K562 (cell line): ENCODE data around the gene SYNRG. TPM values are rescaled to one million over a fixed set of nuclear protein-coding genes. Genes with fewer than 3 reads are reported as not detected.
A peak's percentile ranks its signal among the peaks of the same experiment; 100 is the strongest.

Experiments
- DMBX1 ChIP-seq: fragments of 250-450 bp; sonication (Bioruptor Pico); IDR thresholded peaks from 2 replicates; pipeline ENCODE4 v1.8.0; 2022; ENCODE audit warnings: inconsistent platforms, mild to moderate bottlenecking, moderate library complexity, borderline replicate concordance
- ETS2 ChIP-seq: IDR thresholded peaks from 2 replicates; pipeline ENCODE4 v1.6.1; 2016; ENCODE audit warnings: borderline replicate concordance, missing genetic modification characterization, mild to moderate bottlenecking, moderate library complexity, missing compliant biosample characterization; ENCODE audit not compliant: poor library complexity, severe bottlenecking
- FOXJ2 ChIP-seq: fragments of 200-800 bp; sonication (Bioruptor generic); IDR thresholded peaks from 2 replicates; pipeline ENCODE4 v1.6.1; 2016; ENCODE audit warnings: missing genetic modification characterization, missing compliant biosample characterization
- MEIS2 ChIP-seq: fragments of 450-650 bp; IDR thresholded peaks from 2 replicates; pipeline ENCODE4 v1.6.1; 2014; ENCODE audit warnings: mild to moderate bottlenecking; ENCODE audit not compliant: partially characterized antibody
- PPARD ChIP-seq: fragments of 250-450 bp; sonication (Bioruptor Pico); IDR thresholded peaks from 2 replicates; pipeline ENCODE4 v1.8.0; 2022; ENCODE audit warnings: inconsistent platforms, mild to moderate bottlenecking, moderate library complexity
- RBM34 ChIP-seq: fragments of 200-400 bp; formaldehyde crosslinking; IDR thresholded peaks from 2 replicates; pipeline ENCODE4 v1.6.1; 2018; ENCODE audit warnings: low read length, borderline replicate concordance; ENCODE audit not compliant: insufficient read depth
- RCOR1 ChIP-seq, 2 experiments: IDR thresholded peaks; 2 replicates each; pipeline ENCODE4 v1.6.1; 2012; ENCODE audit warnings: low read depth in 2 of 2, low read length in 2 of 2, borderline replicate concordance in 1 of 2, improper control_type of control experiment in 1 of 2
- RHOXF2B ChIP-seq: fragments of 250-450 bp; sonication (Bioruptor Pico); conservative IDR thresholded peaks from 2 replicates; pipeline ENCODE4 v1.5.1; 2021
- SLC30A9 ChIP-seq: fragments of 250-450 bp; sonication (Bioruptor Pico); IDR thresholded peaks from 2 replicates; pipeline ENCODE4 v1.8.0; 2022; ENCODE audit warnings: mild to moderate bottlenecking, moderate library complexity
- TAF9B ChIP-seq: fragments of 450-650 bp; IDR thresholded peaks from 2 replicates; pipeline ENCODE4 v1.6.1; 2018; ENCODE audit warnings: mild to moderate bottlenecking; ENCODE audit not compliant: partially characterized antibody
- TRIM24 ChIP-seq, 2 experiments: fragments of 450-650 bp; IDR thresholded peaks; 2 replicates each; pipeline ENCODE4 v1.6.1; 2016
- ZBTB11 ChIP-seq, 3 experiments: fragments of 200-800 bp in 1 of 3; fragments of 250-450 bp in 1 of 3; fragments of 450-650 bp in 1 of 3; sonication (Bioruptor Pico) in 1 of 3; sonication (Bioruptor generic) in 1 of 3; formaldehyde crosslinking in 1 of 3; IDR thresholded peaks; 2 replicates each; pipeline versions ENCODE4 v1.6.1 to v1.8.0; 2016 to 2022; ENCODE audit warnings: mild to moderate bottlenecking in 2 of 3, missing genetic modification characterization in 2 of 3, missing compliant biosample characterization in 1 of 3, moderate library complexity in 1 of 3
- ZFX ChIP-seq: sonication (generic); formaldehyde crosslinking; IDR thresholded peaks from 2 replicates; pipeline ENCODE4 v1.8.0; 2022; ENCODE audit warnings: mild to moderate bottlenecking, missing genetic modification reagents, moderate library complexity
- ZNF12 ChIP-seq: sonication (generic); formaldehyde crosslinking; IDR thresholded peaks from 2 replicates; pipeline ENCODE4 v1.4.0; 2020; ENCODE audit warnings: mild to moderate bottlenecking, missing genetic modification reagents
- ZSCAN29 ChIP-seq: fragments of 450-650 bp; IDR thresholded peaks from 2 replicates; pipeline ENCODE4 v1.6.1; 2017
- polyA plus RNA-seq, 8 experiments: library from polyadenylated mRNA; depleted of rRNA in 4 of 8; stranded (reverse) in 5 of 8; unstranded in 3 of 8; fragments of >200 nt; fragmentation: Nextera tagmentation in 2 of 8; fragmentation: Illumina TruSeq in 1 of 8; extraction: Ambion mirVana in 2 of 8; extraction: Trizol in 1 of 8; gene quantifications; 2 replicates each; pipeline versions ENCODE4 v1.2.1 to v1.2.3, GENCODE V29; 2011 to 2014; ENCODE audit warnings: inconsistent platforms in 1 of 8, missing spikeins in 1 of 8
- total RNA-seq, 7 experiments: library from RNA; depleted of rRNA in 6 of 7; stranded (reverse); fragments of >200 nt in 6 of 7; fragmentation: Illumina TruSeq in 2 of 7; extraction: Trizol in 2 of 7; gene quantifications; 2 replicates each; pipeline versions ENCODE4 v1.2.1 to v1.2.3, GENCODE V29; 2011 to 2021; ENCODE audit warnings: low replicate concordance in 1 of 7
- TF ChIP-seq, protein P1 (sequence below): sonication (generic); formaldehyde crosslinking; IDR thresholded peaks from 2 replicates; pipeline ENCODE4 v1.8.1; 2022; ENCODE audit warnings: missing genetic modification reagents
- TF ChIP-seq, protein P2 (sequence below): fragments of 450-650 bp; conservative IDR thresholded peaks from 2 replicates; pipeline ENCODE4 v1.6.1; 2016; ENCODE audit warnings: missing genetic modification characterization, low read depth, mild to moderate bottlenecking, missing compliant biosample characterization, moderate library complexity
- TF ChIP-seq, protein P3 (sequence below): fragments of 250-450 bp; sonication (Bioruptor Pico); IDR thresholded peaks from 2 replicates; pipeline ENCODE4 v1.4.0; 2020; ENCODE audit warnings: borderline replicate concordance

SYNRG gene
- total and polyA plus RNA-seq, 9 of the 15 experiments (the other 6 are each of a cell fraction or from before 2014, with no cell fraction given) = 2.9 to 28.2 (median 15.1) TPM

DNA sequence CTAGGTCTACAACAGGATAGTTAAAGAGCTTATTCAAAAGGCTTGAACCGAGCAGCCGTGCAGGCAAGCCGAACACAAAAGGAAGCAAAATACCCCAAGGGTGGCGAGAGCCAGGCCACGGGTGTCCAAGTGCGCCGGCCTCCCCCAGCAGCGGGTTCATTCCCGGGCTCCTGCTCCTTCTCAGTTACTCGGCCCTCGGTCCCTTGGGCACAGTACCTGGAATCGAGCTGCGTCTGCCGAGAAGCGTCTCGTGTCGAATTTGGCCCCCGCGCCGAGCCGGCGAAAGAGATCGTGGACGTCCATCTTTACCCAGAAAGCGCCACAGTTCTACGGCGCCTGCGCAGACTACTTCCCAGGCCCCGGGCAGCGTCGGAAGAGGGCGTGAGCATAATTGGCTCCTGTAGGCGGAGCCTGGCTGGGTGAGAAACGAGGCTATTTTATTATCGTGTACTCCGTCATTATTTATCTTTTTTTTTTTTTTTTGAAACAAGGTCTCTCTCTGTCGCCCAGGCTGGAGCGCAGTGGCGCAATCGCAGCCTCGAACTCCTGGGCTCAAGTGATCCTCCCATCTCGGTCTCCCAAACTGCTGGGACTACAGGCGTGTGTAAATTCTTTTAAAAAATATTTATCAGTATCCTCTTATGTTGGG, 34.0 kb upstream of the SYNRG start, which contains the start of gene DDX52 (continued):
- no peak for TF ChIP-seq ZBTB11 (CRISPR knock-in tag; IDR thresholded peaks at IDR 0.05)
- TF ChIP-seq RBM34 = no peak
- TF ChIP-seq DMBX1 (CRISPR knock-in tag) = no peak
- no peak for TF ChIP-seq SLC30A9 (CRISPR knock-in tag)
- TF ChIP-seq, protein P1, sequence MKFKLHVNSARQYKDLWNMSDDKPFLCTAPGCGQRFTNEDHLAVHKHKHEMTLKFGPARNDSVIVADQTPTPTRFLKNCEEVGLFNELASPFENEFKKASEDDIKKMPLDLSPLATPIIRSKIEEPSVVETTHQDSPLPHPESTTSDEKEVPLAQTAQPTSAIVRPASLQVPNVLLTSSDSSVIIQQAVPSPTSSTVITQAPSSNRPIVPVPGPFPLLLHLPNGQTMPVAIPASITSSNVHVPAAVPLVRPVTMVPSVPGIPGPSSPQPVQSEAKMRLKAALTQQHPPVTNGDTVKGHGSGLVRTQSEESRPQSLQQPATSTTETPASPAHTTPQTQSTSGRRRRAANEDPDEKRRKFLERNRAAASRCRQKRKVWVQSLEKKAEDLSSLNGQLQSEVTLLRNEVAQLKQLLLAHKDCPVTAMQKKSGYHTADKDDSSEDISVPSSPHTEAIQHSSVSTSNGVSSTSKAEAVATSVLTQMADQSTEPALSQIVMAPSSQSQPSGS (CRISPR knock-in tag) = no peak
- peak; percentile 82 for TF ChIP-seq ZFX (CRISPR knock-in tag)
- 0 out of 2 replicates have a peak, but pooled peaks have one; percentile 11 for TF ChIP-seq FOXJ2 (tag)
- peak; percentile 38 for TF ChIP-seq MEIS2
- TF ChIP-seq ZNF12 = no peak
- TF ChIP-seq PPARD (CRISPR knock-in tag) = no peak
- TF ChIP-seq ZSCAN29 = no peak
- TF ChIP-seq RCOR1 (IDR thresholded peaks at IDR 0.05; ENCODE audit: borderline replicate concordance in 1 of 2, low read depth in 2 of 2, low read length in 2 of 2) = 0 out of 4 replicates have a peak, but pooled peaks of 1 of the 2 experiments have one; percentile 5
- peak; percentile 78 for TF ChIP-seq TAF9B
- TF ChIP-seq, protein P2, sequence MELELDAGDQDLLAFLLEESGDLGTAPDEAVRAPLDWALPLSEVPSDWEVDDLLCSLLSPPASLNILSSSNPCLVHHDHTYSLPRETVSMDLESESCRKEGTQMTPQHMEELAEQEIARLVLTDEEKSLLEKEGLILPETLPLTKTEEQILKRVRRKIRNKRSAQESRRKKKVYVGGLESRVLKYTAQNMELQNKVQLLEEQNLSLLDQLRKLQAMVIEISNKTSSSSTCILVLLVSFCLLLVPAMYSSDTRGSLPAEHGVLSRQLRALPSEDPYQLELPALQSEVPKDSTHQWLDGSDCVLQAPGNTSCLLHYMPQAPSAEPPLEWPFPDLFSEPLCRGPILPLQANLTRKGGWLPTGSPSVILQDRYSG (tag) = no peak
- TF ChIP-seq, protein P3, sequence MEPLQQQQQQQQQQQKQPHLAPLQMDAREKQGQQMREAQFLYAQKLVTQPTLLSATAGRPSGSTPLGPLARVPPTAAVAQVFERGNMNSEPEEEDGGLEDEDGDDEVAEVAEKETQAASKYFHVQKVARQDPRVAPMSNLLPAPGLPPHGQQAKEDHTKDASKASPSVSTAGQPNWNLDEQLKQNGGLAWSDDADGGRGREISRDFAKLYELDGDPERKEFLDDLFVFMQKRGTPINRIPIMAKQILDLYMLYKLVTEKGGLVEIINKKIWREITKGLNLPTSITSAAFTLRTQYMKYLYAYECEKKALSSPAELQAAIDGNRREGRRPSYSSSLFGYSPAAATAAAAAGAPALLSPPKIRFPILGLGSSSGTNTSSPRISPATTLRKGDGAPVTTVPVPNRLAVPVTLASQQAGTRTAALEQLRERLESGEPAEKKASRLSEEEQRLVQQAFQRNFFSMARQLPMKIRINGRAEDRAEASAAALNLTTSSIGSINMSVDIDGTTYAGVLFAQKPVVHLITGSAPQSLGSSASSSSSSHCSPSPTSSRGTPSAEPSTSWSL (CRISPR knock-in tag) = no peak
- TF ChIP-seq ETS2 (tag) = no peak
- no peak for TF ChIP-seq RHOXF2B (CRISPR knock-in tag)
- TF ChIP-seq TRIM24 (IDR thresholded peaks at IDR 0.05) = no peak
